ENCODE data around the gene WWC2.
"Not testable (repeated sequence)": the region's sequence is repeated elsewhere in the genome, so short reads cannot be mapped to it uniquely, and the experiment has no call there.

WWC2 gene

GRCh38 chr4:183322326-183322725 lies 223.3 kb downstream of the WWC2 start, which contains the start of gene CLDN24:
Gene CLDN24 (minus strand): TSS chr4:183322426. CDS start chr4:183322426, 0 bp downstream.
- peaks cover 2% of the 10 kb centered on the region for H3K79me1 ChIP-seq (replicated peaks; ENCODE audit: low read length, poor library complexity, severe bottlenecking)
- peaks cover 13 to 24% of the 10 kb centered on the region in 2 experiments for H3K36me3 ChIP-seq (ENCODE audit: control insufficient read depth in 1 of 2, insufficient read depth in 2 of 2, low read depth in 1 of 2, low read length in 2 of 2)
- H3K27ac ChIP-seq (ENCODE audit: low read length, poor library complexity, severe bottlenecking), result no peak within 1 kb of the TSS
- no peak within 1 kb of the TSS for H2BK5ac ChIP-seq (ENCODE audit: low read depth, low read length, poor library complexity, severe bottlenecking)
- H3K14ac ChIP-seq (ENCODE audit: low read length in 2 of 2), result no peak within 1 kb of the TSS
- H3K4me1 ChIP-seq (ENCODE audit: control insufficient read depth, insufficient read depth, low read depth, low read length), result peaks cover 1% of the 10 kb centered on the region
- DNase-seq, result no peak
- H3K9ac ChIP-seq (ENCODE audit: low read length), result no peak within 1 kb of the TSS
- WGBS, result 100% methylated on average over 3 of the region's 5 CpGs
- H3K9me3 ChIP-seq (ENCODE audit: control insufficient read depth, low read length), result no peaks in the 10 kb centered on the region
- no peak within 1 kb of the TSS for H2AK5ac ChIP-seq (ENCODE audit: low read length, severe bottlenecking)
- no peak within 1 kb of the TSS for H3K4ac ChIP-seq (ENCODE audit: low read depth in 1 of 2, low read length in 2 of 2)
- no peak within 1 kb of the TSS for H4K91ac ChIP-seq (ENCODE audit: low read length)
- H3K27me3 ChIP-seq (ENCODE audit: control insufficient read depth in 1 of 2, insufficient read depth in 1 of 2, low read length in 2 of 2), result no peaks in the 10 kb centered on the region
- no peak within 1 kb of the TSS for H3K18ac ChIP-seq (ENCODE audit: low read depth in 1 of 2, low read length in 2 of 2)
- H2BK12ac ChIP-seq (ENCODE audit: low read length in 2 of 2), result no peak within 1 kb of the TSS
- no peak within 1 kb of the TSS for H3K4me2 ChIP-seq (ENCODE audit: low read length, poor library complexity, severe bottlenecking)
- H2BK120ac ChIP-seq (ENCODE audit: low read depth, low read length), result no peak within 1 kb of the TSS
- H3K4me3 ChIP-seq (ENCODE audit: insufficient read depth in 1 of 2, low read depth in 1 of 2, low read length in 2 of 2), result no peak within 1 kb of the TSS
- H3K23ac ChIP-seq (ENCODE audit: low read length in 2 of 2), result no peak within 1 kb of the TSS
- H2AFZ ChIP-seq (ENCODE audit: low read depth, low read length), result no peak within 1 kb of the TSS
- no peak within 1 kb of the TSS for H2BK15ac ChIP-seq (ENCODE audit: low read depth, poor library complexity, severe bottlenecking)
- no peak within 1 kb of the TSS for H4K8ac ChIP-seq (ENCODE audit: low read length)

GRCh38 chr4:183323295-183323694 lies 224.2 kb downstream of the WWC2 start:
- 93% methylated on average over 6 of the region's 6 CpGs for WGBS
- peaks cover 1% of the 10 kb centered on the region for H3K4me1 ChIP-seq (ENCODE audit: control insufficient read depth, insufficient read depth, low read depth, low read length)
- H3K23ac ChIP-seq (ENCODE audit: low read length in 2 of 2), result no peak overlapping the region
- H3K27ac ChIP-seq (ENCODE audit: low read length, poor library complexity, severe bottlenecking), result no peak overlapping the region
- H4K8ac ChIP-seq (ENCODE audit: low read length), result no peak overlapping the region
- no peak overlapping the region for H2BK120ac ChIP-seq (ENCODE audit: low read depth, low read length)
- H2AK5ac ChIP-seq (ENCODE audit: low read length, severe bottlenecking), result no peak overlapping the region
- no peak overlapping the region for H3K14ac ChIP-seq (ENCODE audit: low read length in 2 of 2)
- H2BK15ac ChIP-seq (ENCODE audit: low read depth, poor library complexity, severe bottlenecking), result no peak overlapping the region
- no peak overlapping the region for H3K4me2 ChIP-seq (ENCODE audit: low read length, poor library complexity, severe bottlenecking)
- H3K18ac ChIP-seq (ENCODE audit: low read depth in 1 of 2, low read length in 2 of 2), result no peak overlapping the region
- no peak overlapping the region for H2BK5ac ChIP-seq (ENCODE audit: low read depth, low read length, poor library complexity, severe bottlenecking)
- H3K9ac ChIP-seq (ENCODE audit: low read length), result no peak overlapping the region
- H3K79me1 ChIP-seq (replicated peaks; ENCODE audit: low read length, poor library complexity, severe bottlenecking), result peaks cover 2% of the 10 kb centered on the region
- no peak overlapping the region for H2BK12ac ChIP-seq (ENCODE audit: low read length in 2 of 2)
- H2AFZ ChIP-seq (ENCODE audit: low read depth, low read length), result no peak overlapping the region
- no peak overlapping the region for H4K91ac ChIP-seq (ENCODE audit: low read length)
- no peaks in the 10 kb centered on the region for H3K9me3 ChIP-seq (ENCODE audit: control insufficient read depth, low read length)
- peaks cover 13 to 24% of the 10 kb centered on the region in 2 experiments for H3K36me3 ChIP-seq (ENCODE audit: control insufficient read depth in 1 of 2, insufficient read depth in 2 of 2, low read depth in 1 of 2, low read length in 2 of 2)
- DNase-seq, result no peak
- no peak overlapping the region for H3K4me3 ChIP-seq (ENCODE audit: insufficient read depth in 1 of 2, low read depth in 1 of 2, low read length in 2 of 2)
- H3K4ac ChIP-seq (ENCODE audit: low read depth in 1 of 2, low read length in 2 of 2), result no peak overlapping the region
- no peaks in the 10 kb centered on the region for H3K27me3 ChIP-seq (ENCODE audit: control insufficient read depth in 1 of 2, insufficient read depth in 1 of 2, low read length in 2 of 2)

GRCh38 chr4:183324056-183324455 lies 225.0 kb downstream of the WWC2 start:
- H2AK5ac ChIP-seq (ENCODE audit: low read length, severe bottlenecking); H3K4me1 ChIP-seq (ENCODE audit: control insufficient read depth, insufficient read depth, low read depth, low read length); H3K9me3 ChIP-seq (ENCODE audit: control insufficient read depth, low read length); H3K4me2 ChIP-seq (ENCODE audit: low read length, poor library complexity, severe bottlenecking); H2AFZ ChIP-seq (ENCODE audit: low read depth, low read length); H3K9ac ChIP-seq (ENCODE audit: low read length); H3K14ac ChIP-seq (ENCODE audit: low read length in 2 of 2); H3K23ac ChIP-seq (ENCODE audit: low read length in 2 of 2); H3K4ac ChIP-seq (ENCODE audit: low read depth in 1 of 2, low read length in 2 of 2); H4K8ac ChIP-seq (ENCODE audit: low read length); H2BK15ac ChIP-seq (ENCODE audit: low read depth, poor library complexity, severe bottlenecking); H2BK120ac ChIP-seq (ENCODE audit: low read depth, low read length); DNase-seq; H3K27me3 ChIP-seq (ENCODE audit: control insufficient read depth in 1 of 2, insufficient read depth in 1 of 2, low read length in 2 of 2); H3K18ac ChIP-seq (ENCODE audit: low read depth in 1 of 2, low read length in 2 of 2); H3K4me3 ChIP-seq (ENCODE audit: insufficient read depth in 1 of 2, low read depth in 1 of 2, low read length in 2 of 2); H2BK12ac ChIP-seq (ENCODE audit: low read length in 2 of 2); H2BK5ac ChIP-seq (ENCODE audit: low read depth, low read length, poor library complexity, severe bottlenecking); H4K91ac ChIP-seq (ENCODE audit: low read length); H3K79me1 ChIP-seq (replicated peaks; ENCODE audit: low read length, poor library complexity, severe bottlenecking); H3K27ac ChIP-seq (ENCODE audit: low read length, poor library complexity, severe bottlenecking): not testable (repeated sequence)
- 98% methylated on average over 10 of the region's 11 CpGs for WGBS
- peaks cover 8 to 20% of the 10 kb centered on the region in 2 experiments for H3K36me3 ChIP-seq (ENCODE audit: control insufficient read depth in 1 of 2, insufficient read depth in 2 of 2, low read depth in 1 of 2, low read length in 2 of 2)

- H4K91ac ChIP-seq (ENCODE audit: low read length), result no peak overlapping the region
- WGBS, result 95% methylated on average over 6 of the region's 7 CpGs
Observed at GRCh38 chr4:183324619-183325018, 225.6 kb downstream of the WWC2 start.

More at GRCh38 chr4:183324619-183325018, 225.6 kb downstream of the WWC2 start:
- Histone ChIP-seq H3K36me3 (ENCODE audit: control insufficient read depth in 1 of 2, insufficient read depth in 2 of 2, low read depth in 1 of 2, low read length in 2 of 2) (peaks cover 6 to 16% of the 10 kb centered on the region in 2 experiments), H3K27ac (ENCODE audit: low read length, poor library complexity, severe bottlenecking) (no peak overlapping the region), H3K14ac (ENCODE audit: low read length in 2 of 2) (no peak overlapping the region), H2AFZ (ENCODE audit: low read depth, low read length) (no peak overlapping the region), H2BK5ac (ENCODE audit: low read depth, low read length, poor library complexity, severe bottlenecking) (no peak overlapping the region), H3K27me3 (ENCODE audit: control insufficient read depth in 1 of 2, insufficient read depth in 1 of 2, low read length in 2 of 2) (no peaks in the 10 kb centered on the region), H2AK5ac (ENCODE audit: low read length, severe bottlenecking) (no peak overlapping the region), H3K79me1 (replicated peaks; ENCODE audit: low read length, poor library complexity, severe bottlenecking) (no peaks in the 10 kb centered on the region), H2BK120ac (ENCODE audit: low read depth, low read length) (no peak overlapping the region), H2BK12ac (ENCODE audit: low read length in 2 of 2) (no peak overlapping the region), H3K23ac (ENCODE audit: low read length in 2 of 2) (no peak overlapping the region), H3K18ac (ENCODE audit: low read depth in 1 of 2, low read length in 2 of 2) (no peak overlapping the region), H3K4me1 (ENCODE audit: control insufficient read depth, insufficient read depth, low read depth, low read length) (peaks cover 3% of the 10 kb centered on the region), H3K4me2 (ENCODE audit: low read length, poor library complexity, severe bottlenecking) (no peak overlapping the region), H3K9me3 (ENCODE audit: control insufficient read depth, low read length) (peaks cover 5% of the 10 kb centered on the region), H2BK15ac (ENCODE audit: low read depth, poor library complexity, severe bottlenecking) (no peak overlapping the region), H3K9ac (ENCODE audit: low read length) (no peak overlapping the region), H4K8ac (ENCODE audit: low read length) (no peak overlapping the region), H3K4me3 (ENCODE audit: insufficient read depth in 1 of 2, low read depth in 1 of 2, low read length in 2 of 2) (no peak overlapping the region), H3K4ac (ENCODE audit: low read depth in 1 of 2, low read length in 2 of 2) (no peak overlapping the region)
- no peak for DNase-seq

Measured in mesenchymal stem cell (in vitro differentiated cells and primary cell).